NCI-H345 treated with DMSO at 0.1 percent for 48 hours (cell line): ENCODE results near the gene NLRP1.

Source experiments
- DNase-seq: peaks from one replicate; lab custom pipeline; 2025; ENCODE audit not compliant: unreplicated experiment; lab: John Stamatoyannopoulos, UW

NLRP1 gene

GRCh38 chr17:5584383-5585286 is at the start of gene NLRP1:
Gene NLRP1, minus strand, starts transcription at chr17:5584509. Its CDS starts 552 bp downstream, at chr17:5583957.
- no peak for DNase-seq

GRCh38 chr17:5631958-5632590 is 47.8 kb upstream of the NLRP1 start:
- DNase-seq: no peak

GRCh38 chr17:5630434-5630833 is 46.1 kb upstream of the NLRP1 start:
- no peak for DNase-seq

- DNase-seq: peak; percentile 0
Measured at GRCh38 chr17:5629128-5629527, 44.8 kb upstream of the NLRP1 start.

GRCh38 chr17:5628262-5628661 is 44.0 kb upstream of the NLRP1 start:
- DNase-seq: no peak

- no peak for DNase-seq
Measured at GRCh38 chr17:5624211-5624610, 39.9 kb upstream of the NLRP1 start.

GRCh38 chr17:5621729-5622128 is 37.4 kb upstream of the NLRP1 start:
- DNase-seq: no peak

- DNase-seq: no peak
Measured at GRCh38 chr17:5621026-5621425, 36.7 kb upstream of the NLRP1 start.

GRCh38 chr17:5619088-5619740 is 34.9 kb upstream of the NLRP1 start:
- peak; percentile 100 for DNase-seq

- no peak for DNase-seq
Measured at GRCh38 chr17:5618476-5618875, 34.2 kb upstream of the NLRP1 start.

- DNase-seq: no peak
Measured at GRCh38 chr17:5615476-5615875, 31.2 kb upstream of the NLRP1 start.

GRCh38 chr17:5610956-5611355 is 26.6 kb upstream of the NLRP1 start:
- no peak for DNase-seq

GRCh38 chr17:5608399-5609112 is 24.2 kb upstream of the NLRP1 start:
- DNase-seq: no peak

- DNase-seq: no peak
Measured at GRCh38 chr17:5607946-5608345, 23.6 kb upstream of the NLRP1 start.

- DNase-seq: no peak
Measured at GRCh38 chr17:5605452-5605851, 21.1 kb upstream of the NLRP1 start.

- no peak for DNase-seq
Measured at GRCh38 chr17:5600041-5600440, 15.7 kb upstream of the NLRP1 start.

GRCh38 chr17:5598457-5598856 is 14.1 kb upstream of the NLRP1 start:
- no peak for DNase-seq

- no peak for DNase-seq
Measured at GRCh38 chr17:5596421-5596820, 12.1 kb upstream of the NLRP1 start.

GRCh38 chr17:5595831-5596230 is 11.5 kb upstream of the NLRP1 start:
- no peak for DNase-seq

GRCh38 chr17:5592382-5592781 is 8.1 kb upstream of the NLRP1 start:
- peak; percentile 27 for DNase-seq

GRCh38 chr17:5591966-5592365 is 7.7 kb upstream of the NLRP1 start:
- DNase-seq: no peak
